ENCODE measurements around the gene JAKMIP2.
"Not testable (repeated sequence)": the region's sequence is repeated elsewhere in the genome, so short reads cannot be mapped to it uniquely, and the experiment has no call there.

The JAKMIP2 gene

DNA sequence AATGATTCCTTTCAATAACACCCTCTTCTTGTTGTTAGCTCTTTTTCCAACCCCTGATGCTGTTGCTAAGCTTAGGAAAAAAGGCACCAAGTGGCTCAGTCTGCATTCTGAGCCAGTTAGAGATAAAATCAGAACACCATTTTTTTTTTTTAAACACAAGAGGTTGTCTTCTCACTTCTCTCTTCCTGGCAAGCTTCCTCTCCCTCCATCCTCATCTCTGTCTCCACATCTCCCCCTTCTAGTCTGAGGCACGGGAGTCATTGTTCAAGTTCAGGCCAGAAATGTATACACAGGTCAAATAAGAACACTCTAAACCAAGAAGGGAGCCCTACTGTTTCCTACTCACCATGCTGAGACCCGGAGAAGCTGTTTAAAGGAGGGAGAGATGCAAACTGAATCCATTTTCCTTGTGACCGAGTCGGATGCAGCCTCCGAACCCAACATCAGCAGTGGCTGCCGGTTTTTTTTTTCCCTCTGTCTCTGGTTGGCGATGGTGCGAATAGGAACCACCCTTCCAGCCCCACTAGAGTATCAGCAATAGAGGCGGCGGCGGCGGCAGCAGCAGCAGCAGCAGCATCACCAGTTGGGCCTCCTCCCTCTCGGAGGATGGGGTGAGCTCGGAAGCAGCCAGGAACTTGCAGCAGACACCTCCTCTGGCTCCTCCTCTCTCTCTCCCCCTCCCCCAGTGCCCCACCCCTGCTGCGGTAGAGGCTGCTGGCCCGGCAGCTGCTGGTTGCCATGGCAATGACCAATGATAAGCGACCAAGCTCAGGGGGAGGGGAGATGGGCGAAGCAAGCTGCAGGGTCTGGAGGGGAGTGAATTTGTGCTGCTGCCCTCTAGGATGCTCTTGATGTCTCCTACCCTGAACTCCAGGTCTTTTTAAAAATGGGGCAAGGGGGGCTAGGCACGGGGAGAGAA is at the start of gene JAKMIP2:
JAKMIP2 (minus strand) TSS at position 619 of the 919 bp plus-strand sequence. CDS start 110,922 bp downstream, outside the sequence.
- peak; percentile 94 for DNase-seq

DNA sequence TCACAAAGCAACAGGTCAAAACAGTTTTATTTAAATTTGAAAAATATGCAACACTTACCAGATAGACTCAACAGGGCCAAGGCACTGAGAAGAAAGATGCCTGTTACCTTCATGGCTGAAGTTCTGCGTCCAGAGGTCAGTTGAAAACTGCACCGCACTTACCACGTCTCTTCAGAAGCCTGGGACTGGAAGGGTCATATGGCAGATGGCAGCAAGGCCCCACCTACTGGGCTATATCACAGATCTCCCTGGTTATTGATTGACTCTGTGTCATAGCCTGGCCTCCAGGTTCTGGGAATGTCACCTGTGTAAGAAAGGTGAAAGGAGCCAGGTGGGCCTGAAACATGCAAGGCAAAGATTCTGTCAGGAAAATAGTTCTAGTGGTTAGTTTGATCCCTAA is 48.9 kb upstream of the JAKMIP2 start, which contains the start of gene SPINK1:
SPINK1 (minus strand) TSS at position 207 of the 400 bp plus-strand sequence; CDS start at position 113, 94 bp downstream.
- DNase-seq = no peak

DNA sequence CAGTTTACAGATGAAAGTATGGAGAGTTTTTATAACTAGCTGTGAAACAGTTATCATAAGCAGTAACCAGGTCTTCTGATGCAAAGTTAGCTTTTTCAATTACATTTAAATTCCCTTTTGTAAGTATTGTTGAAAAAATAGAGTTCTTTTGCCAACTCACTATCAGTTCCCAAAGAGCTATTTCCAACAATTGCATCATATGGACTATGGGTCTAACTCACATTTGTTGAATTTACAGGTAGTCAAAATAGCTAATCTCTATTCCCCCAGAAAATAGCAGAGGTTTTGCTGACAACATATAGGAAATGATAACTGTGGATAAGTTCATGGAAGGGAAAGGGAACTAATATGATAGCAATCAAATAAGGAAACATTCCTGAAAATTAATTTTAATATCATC is 47.5 kb upstream of the JAKMIP2 start:
- no peak for DNase-seq

DNA sequence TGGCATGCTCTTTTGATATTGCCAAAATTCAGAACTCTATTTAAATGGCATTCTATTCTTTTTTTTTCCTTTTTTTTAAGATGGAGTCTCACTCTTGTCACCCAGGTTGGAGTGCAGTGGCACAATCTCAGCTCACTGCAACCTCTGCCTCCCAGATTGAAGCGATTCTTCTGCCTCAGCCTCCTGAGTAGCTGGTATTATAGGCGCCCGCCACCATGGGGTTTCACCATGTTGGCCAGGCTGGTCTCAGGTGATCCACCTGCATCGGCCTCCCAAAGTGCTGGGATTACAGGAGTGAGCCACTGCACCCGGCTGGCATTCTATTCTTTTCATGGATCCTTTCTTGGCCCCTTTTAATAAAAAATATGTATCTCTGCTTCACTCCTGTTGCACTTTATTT is 44.5 kb upstream of the JAKMIP2 start:
- not testable (repeated sequence) for DNase-seq

DNA sequence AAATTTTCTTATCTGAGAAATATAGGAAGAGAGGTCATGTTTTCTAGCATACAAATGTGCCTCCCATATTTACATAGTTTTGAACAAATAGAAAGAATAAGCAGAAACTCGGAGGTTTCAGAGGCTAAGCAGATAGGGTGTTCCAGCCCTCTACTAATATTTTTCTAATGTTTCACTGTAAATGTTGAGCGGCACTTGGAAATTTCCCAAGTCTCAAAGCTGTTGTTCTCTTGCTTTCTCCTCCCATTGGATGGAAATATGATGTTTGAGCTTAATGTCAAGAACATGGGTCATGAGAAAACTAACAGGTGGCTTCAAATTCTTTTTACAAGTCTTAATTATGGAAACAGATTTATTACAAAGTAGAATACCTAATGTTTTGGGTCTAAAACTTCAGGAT is 43.8 kb upstream of the JAKMIP2 start:
- DNase-seq = no peak

DNA sequence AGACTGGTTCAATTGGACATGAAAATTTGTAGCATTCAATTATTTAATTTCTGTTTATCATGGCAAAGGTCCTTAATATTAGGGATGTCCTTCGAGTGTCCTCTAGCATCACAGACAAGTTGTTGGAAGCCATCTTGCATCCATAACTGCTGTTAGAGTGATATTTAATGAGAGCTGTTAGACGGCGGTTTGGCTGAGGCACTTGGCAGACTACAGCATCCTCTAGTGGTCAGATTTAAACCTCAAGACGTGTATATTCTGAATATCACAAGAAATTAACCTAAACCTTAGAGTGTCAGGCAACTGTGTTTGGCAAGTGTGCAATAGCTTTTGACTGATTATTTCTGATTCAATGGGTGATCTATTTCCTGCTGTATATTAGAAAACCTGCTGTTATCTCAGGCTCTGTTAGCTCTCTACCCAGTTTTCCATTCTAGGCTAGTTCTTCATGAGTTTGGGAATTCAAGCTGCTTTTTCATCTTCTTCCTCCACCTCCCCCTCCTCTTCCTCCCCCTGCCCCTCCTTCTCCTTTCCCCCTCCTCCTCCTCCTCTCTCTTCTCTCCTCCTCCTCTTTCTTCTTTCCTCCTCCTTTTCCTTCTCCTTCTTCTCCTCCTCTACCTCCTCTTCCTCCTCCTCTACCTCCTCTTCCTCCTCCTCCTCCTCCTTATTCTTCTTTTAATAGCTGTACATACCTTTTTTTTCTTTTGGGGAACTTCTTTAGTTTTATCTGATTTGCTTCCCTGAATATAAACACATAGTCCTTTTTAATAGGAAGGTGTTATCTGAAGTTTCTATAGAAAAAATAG is 40.4 kb upstream of the JAKMIP2 start:
- DNase-seq = peak; percentile 76

DNA sequence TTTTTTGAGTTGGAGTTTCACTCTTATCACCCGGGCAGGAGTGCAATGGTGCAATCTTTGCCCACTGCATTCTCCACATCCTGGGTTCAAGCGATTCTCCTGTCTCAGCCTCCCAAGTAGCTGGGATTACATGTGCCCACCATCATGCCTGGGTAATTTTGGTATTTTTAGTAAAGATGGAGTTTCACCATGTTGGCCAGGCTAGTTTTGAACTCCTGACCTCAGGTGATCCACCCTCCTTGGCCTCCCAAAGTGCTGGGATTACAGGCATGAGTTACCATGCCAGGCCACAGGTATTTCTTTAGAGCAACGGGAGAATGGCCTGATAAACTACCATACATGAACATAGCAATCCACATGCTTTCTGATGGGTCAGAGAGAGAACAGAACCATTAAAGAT is 39.7 kb upstream of the JAKMIP2 start:
- DNase-seq = not testable (repeated sequence)

DNA sequence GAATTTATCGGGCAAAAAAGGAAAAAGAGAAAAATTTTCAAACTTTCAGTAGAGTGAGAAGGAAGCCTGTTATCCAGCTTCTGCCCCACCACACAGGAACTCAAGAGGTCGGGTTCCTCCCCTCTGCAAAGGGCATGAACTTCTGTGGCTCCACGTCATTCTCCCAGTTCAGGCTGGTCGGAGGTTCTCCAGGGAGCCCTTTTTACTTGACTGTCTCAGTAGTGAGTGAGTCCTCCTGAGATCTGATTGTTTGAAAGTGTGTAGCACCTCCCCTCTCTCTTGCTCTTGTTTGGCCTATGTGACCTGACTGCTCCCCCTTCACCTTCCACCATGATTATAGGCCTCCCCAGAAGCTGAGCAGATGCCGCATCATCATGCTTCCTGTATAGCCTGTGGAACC is 39.2 kb upstream of the JAKMIP2 start:
- no peak for DNase-seq

DNA sequence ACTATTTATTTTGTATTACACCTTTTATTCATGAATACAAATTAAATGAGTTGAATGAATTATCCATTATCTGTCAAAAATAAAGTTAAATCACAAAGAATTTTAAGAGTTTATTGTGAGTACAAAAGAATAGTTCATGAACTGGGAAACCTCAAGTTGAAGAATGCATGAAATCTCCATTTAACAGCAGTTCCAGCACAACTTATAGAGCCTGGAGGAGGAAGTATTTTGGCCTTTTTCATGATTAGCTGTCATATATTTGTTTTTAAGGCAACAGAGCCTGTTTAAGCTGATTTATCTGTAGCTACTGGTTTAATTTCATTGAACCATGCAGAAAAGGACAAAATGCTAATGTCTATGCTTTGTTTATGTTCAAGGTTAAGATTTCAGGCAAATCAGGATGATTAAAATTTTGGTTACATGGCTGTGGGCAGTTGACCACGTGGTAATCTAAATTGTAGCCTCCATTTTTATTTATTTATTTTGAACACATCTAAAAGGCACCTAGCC is 36.8 kb upstream of the JAKMIP2 start:
- no peak for DNase-seq

DNA sequence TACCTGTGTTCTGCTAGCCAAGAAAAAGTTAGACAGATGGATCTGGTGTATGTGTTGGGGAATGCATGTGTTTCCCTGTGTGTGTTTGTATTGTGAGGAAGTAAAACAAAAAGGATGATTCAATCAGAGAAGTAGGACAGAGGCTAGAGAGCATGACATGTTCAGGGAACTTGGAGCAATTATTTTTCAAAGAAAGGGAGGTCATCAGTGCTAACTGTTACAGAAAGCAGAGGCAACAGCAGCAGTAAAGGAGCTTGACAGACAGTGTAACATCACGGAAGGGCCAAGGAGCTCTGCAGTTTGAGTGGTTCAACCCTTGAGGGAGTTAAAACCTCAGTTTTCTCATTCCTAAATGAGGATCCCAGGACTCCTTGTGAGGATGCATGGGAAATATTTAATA is 35.8 kb upstream of the JAKMIP2 start:
- no peak for DNase-seq

DNA sequence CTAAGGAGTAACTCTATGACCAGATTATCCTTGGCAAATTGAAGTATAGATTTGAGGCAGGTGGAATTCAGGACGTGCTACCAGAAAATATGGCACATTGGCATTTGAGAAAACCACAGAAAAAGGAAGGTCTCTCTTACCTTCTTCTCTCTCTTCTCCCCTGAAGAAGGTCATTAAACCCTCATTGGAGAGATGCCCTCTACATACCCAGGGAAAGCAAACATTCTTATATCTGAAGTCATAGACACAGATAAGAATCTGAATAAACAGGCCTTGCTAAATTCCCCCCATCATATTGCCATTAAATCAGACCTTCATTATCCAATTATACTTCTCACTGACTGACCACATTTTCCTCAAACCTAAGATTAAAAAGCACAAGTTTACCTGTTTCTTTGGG is 31.2 kb upstream of the JAKMIP2 start:
- DNase-seq = no peak

DNA sequence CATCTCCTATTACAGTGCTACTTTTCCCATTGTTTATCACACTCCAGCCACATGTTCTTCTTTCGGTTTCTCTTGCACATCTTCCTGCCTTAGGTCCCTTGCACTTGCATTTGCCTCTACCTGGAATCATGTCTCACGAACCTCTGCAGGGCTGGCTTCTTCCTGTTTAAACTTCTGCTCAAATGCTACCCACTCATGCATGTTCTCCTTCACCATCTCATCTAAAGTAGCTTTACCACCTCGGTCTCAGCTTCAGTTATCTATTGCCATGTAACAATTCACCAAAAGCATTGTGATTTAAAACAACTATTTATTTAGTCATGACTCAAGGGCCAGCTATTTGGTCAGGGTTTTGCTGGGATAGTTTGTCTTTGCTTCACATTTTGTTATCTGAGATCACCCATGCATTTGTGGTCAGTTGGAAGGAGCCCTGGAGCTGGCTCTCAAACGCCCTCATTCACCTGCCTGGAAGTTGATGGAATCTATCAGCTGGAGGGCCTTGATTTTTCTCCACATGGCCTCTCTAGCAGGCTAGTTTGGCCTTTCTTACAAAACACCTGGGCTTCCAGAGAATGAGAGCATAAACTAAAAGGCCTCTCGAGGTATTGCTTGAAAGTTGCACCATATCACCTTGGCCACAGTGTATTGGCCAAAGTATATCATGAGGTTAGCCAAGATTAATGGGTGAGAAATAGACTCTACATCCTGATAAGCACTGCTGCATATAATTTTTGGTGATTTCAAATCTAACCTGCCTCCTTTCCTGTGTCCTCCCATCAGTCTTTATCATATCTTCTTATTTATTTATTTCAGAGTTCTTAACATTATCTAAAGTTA is 27.5 kb upstream of the JAKMIP2 start:
- no peak for DNase-seq

DNA sequence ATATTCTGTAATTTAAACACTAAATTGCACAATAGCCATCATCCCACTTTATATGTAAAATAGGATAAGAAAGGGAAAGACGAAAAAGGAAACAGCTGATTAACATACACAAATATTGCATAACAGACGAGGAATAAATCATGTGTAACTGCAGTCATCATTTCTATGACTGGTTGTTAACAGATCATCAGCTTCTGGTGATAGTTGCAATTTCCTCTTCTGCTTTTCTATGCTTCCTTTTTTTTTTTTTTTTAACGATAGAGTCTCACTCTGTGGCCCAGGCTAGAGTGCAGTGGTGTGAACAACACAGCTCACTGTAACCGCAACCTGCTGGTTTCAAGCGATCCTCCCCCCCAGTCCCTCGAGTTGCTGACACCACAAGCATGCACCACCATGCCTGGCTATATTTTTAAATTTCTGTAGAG is 22.5 kb upstream of the JAKMIP2 start:
- DNase-seq = no peak

DNA sequence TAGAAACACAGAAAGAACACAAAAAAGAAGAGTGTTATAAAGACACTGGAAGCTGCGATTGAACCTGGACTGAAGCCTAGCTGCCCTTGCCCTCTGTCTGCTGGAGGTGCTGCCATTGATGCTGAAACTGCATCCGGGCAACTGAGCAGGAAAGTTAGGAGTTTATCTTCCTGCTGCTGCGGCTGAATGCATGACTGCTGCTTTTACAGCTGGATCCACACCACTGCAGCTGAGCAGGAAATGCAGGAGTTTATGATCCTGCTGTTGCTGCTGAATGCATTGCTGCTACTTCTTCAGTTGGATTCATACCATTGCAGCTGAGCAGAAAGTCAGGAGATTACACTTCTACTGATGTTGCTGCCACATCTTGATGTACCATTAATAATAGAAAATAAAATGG is 21.8 kb upstream of the JAKMIP2 start:
- DNase-seq = no peak

DNA sequence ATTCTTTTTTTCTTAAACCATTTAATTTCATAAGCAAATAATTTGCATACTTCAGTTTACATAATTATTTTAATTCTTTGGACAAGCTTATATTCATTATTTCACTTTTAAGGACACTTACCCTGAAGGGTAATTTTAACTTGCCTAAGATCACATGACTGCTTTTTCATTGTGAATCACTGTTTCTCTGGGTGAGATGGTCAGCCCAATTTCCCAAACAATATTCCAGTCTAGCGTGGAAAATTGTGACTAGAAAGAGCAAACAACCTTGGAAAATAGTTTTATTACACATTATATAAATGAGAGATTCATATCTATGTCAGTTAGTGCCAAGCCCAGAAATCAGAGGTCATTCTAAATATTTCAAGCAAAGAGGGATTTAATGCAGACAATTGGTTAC is 21.4 kb upstream of the JAKMIP2 start:
- no peak for DNase-seq

DNA sequence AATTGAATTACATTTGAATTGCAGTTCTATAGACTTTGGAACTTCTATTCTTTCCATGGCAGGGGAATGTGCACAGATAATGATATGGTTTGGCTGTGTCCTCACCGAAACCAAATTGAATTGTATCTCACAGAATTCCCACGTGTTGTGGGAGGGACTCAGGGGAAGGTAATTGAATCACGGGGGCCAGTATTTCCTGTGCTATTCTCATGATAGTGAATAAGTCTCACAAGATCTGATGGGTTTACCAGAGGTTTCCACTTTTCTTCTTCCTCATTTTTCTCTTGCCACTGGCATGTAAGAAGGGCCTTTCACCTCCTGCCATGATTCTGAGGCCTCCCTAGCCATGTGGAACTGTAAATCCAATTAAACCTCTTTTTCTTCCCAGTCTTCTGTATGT is 20.6 kb upstream of the JAKMIP2 start:
- DNase-seq = not testable (repeated sequence)

DNA sequence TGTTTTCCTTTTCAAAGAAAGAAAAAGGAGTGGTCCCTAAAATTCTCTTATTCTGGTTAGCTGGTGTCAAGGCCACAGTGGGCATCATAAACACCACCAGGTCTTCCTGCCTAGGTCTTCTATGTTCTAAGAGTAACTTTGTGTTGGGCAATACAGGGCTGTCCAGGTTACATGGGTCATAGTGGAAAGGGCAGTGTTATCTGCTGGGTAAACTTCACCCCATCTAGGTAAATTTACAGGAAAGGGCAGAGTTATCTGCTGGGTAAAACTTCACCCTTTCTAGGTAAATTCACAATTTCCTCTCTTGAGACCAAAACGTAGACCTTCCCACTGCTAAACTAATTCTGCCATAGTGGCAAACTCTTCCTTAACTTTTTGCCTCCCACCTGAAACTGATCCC is 18.9 kb upstream of the JAKMIP2 start:
- no peak for DNase-seq

DNA sequence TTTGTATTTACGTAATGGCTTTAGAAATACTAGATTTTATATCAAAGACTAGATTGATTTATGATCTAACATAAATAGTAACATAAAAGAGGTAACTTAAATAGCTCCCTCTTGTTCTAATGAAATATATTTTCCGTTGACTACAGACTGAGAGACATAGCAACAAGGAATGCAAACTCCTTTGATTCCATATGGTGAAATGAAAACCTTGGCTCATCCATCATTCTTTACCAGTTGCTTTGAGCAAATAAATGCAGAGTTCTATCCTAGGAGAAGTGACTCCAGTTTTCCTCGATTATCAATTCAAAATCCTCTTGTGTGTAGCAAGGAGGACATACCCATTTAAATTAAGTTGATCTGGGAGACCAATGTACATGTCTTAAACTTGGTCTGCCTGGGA is 18.0 kb upstream of the JAKMIP2 start:
- DNase-seq = no peak

DNA sequence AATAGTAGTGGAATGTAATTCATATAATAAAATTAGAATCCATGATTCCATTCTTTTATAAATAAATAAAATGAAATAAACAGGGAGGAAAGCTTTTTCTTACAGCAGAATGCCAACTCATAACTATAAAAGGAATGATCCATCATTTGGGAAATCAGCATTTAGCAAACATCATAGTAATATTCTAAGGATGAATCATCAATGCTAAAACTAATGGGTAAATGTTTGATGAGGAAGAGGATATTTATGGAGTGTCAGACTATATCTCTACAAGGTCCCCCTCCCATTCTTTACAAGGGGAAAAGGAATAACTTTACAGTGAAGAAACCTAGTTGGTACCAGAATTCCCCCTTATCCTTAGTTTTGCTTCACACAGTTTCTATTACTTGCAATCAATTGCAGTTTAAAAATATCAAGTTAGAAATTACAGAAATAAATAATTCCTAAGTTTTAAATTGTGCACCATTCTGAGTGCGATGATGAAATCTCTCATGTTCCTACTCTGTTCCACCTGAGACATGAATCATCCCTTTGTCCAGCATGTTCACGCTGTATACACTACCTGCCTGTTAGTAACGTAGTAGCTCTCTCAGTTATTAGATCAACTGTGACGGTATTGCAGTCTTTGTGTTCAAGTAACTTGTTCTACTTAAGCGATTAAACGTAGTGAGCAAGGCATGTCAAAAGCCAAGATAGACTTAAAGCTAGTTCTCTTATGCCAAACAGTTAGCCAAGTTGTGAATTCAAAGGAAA is 14.2 kb upstream of the JAKMIP2 start:
- DNase-seq = no peak

DNA sequence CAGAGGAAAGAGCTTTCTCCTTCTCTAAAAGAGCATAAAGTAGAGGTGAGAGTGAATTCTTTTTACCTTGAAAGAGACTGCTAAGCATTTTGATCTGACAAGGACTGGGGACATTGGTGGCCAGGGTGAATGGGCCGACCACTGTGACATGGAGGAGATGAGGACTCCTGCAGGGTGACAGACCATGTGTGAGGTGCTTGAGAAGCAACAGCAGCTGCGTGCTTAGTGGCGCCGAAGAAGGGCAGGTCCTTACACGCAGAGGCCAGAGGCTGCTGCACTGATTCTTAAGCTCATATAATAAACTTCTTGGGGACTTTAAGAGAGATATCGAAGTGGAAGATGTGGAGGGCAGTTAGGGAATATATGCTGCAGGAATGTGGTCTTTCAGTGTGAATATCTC is 8.7 kb upstream of the JAKMIP2 start:
- no peak for DNase-seq

DNA sequence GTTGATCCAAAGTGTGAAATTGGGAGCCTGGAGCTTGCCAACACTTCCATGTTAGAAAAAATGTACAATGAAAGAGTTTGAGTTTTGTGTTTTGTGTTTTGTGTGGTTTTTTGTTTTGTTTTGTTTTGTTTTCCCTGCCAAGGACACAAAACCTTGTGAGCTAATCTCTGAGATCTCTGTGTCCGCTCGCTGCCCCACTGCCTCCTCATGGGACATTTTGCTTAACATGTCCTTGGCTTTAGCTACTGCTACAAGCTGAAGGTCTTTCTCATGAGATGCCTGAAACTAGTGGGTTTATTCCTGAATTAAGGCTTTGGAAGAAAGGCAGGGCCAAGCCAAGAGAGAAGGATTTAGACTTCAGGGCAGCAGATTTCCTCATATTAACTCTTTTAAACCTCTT is 7.3 kb upstream of the JAKMIP2 start:
- DNase-seq = no peak

DNA sequence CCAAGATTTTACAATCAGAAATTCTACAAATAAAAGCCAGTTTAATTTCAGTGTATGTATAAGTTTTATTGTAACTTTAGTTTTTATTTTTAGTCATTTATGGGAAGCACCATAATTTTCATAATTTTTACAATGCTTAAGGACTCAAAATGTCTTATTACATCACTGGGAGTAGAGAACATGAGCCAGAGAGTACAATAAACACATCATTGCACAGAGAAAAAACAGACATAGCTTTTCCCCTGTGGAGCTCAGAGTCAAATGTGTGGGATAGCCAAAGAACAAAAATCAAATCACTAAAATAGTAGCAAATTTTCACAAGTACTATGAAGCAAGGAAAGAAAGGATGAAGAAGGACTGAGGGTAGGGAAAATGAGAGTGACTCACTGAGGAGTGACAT is 5.5 kb upstream of the JAKMIP2 start:
- DNase-seq = no peak

All from NCI-H1694 (cell line).